Measurements from ENCODE around the gene ALDH8A1.

GRCh38 chr6:134932535-134933470, 17.1 kb downstream of the ALDH8A1 start:
- no peak for TF ChIP-seq CTCF (conservative IDR thresholded peaks at IDR 0.05; ENCODE audit: low read length)
- TF ChIP-seq EZH2phosphoT487 (IDR thresholded peaks at IDR 0.05; ENCODE audit: borderline replicate concordance): no peak

Measured in Loucy (cell line).